ENCODE data around the gene POU2F2. TPM values are rescaled to one million over a fixed set of nuclear protein-coding genes. Genes with fewer than 3 reads are reported as not detected.

Gene POU2F2
- total and polyA plus RNA-seq, 2 donors (not counting 3 experiments of a cell fraction or from before 2014, with no cell fraction given): 4.0 to 4.1 TPM

- BruUV-seq (replicated peaks): no TSS peak
- no peak overlapping the region for H3K9ac ChIP-seq (replicated peaks; ENCODE audit: extremely low read depth, insufficient read depth, low read length)
- dilution Hi-C loops (cut with MboI; ENCODE audit: extremely low pct_ligation_motif_present, low sequenced_read_pairs): no loop called here
- no peak for FAIRE-seq
- TF ChIP-seq, protein P1, sequence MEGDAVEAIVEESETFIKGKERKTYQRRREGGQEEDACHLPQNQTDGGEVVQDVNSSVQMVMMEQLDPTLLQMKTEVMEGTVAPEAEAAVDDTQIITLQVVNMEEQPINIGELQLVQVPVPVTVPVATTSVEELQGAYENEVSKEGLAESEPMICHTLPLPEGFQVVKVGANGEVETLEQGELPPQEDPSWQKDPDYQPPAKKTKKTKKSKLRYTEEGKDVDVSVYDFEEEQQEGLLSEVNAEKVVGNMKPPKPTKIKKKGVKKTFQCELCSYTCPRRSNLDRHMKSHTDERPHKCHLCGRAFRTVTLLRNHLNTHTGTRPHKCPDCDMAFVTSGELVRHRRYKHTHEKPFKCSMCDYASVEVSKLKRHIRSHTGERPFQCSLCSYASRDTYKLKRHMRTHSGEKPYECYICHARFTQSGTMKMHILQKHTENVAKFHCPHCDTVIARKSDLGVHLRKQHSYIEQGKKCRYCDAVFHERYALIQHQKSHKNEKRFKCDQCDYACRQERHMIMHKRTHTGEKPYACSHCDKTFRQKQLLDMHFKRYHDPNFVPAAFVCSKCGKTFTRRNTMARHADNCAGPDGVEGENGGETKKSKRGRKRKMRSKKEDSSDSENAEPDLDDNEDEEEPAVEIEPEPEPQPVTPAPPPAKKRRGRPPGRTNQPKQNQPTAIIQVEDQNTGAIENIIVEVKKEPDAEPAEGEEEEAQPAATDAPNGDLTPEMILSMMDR (IDR thresholded peaks at IDR 0.05; ENCODE audit: extremely low read depth in 1 of 2, insufficient read depth in 1 of 2, low read depth in 1 of 2, low read length in 2 of 2): no peak
- TF ChIP-seq POLR2AphosphoS5 (IDR thresholded peaks at IDR 0.05; ENCODE audit: insufficient read depth, low read depth, low read length) (no peak), MYC (IDR thresholded peaks at IDR 0.05; ENCODE audit: low read depth, low read length) (no peak), GATA2 (IDR thresholded peaks at IDR 0.05; ENCODE audit: insufficient read depth, insufficient read length, low read depth, low read length) (no peak), EZH2 (IDR thresholded peaks at IDR 0.05; ENCODE audit: borderline replicate concordance, low read depth, low read length, severe bottlenecking) (no peak), JUN (IDR thresholded peaks at IDR 0.05; ENCODE audit: borderline replicate concordance, insufficient read depth, insufficient read length, low read depth) (no peak), FOS (IDR thresholded peaks at IDR 0.05; ENCODE audit: borderline replicate concordance, insufficient read depth, low read length) (no peak), POLR2A (IDR thresholded peaks at IDR 0.05; ENCODE audit: low read depth, low read length) (no peak)
- TF ChIP-seq, protein P2, sequence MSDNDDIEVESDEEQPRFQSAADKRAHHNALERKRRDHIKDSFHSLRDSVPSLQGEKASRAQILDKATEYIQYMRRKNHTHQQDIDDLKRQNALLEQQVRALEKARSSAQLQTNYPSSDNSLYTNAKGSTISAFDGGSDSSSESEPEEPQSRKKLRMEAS (IDR thresholded peaks at IDR 0.05; ENCODE audit: insufficient read depth, insufficient read length): no peak
- CTCF ChIA-PET: interaction anchor here (0.9 to 1.7 kb wide), 2 partner anchors 12 to 14 kb away, joined by 3 to 8 read pairs; no protein-coding TSS in a partner anchor
- H2AFZ ChIP-seq (ENCODE audit: low read depth, low read length): no peak overlapping the region
- H3K9me3 ChIP-seq (replicated peaks; ENCODE audit: control insufficient read depth, insufficient read depth, low read length): no peaks in the 10 kb centered on the region
- H3K27me3 ChIP-seq (ENCODE audit: control insufficient read depth in 2 of 2, insufficient read depth in 2 of 2, low read length in 2 of 2): no peaks in the 10 kb centered on the region
- no peak overlapping the region for H3K4me2 ChIP-seq (ENCODE audit: insufficient read depth, low read length)
- POLR2A ChIA-PET: no interaction called here
- no peak overlapping the region for H3K27ac ChIP-seq (ENCODE audit: insufficient read depth, low read depth, low read length)
- no peaks in the 10 kb centered on the region for H3K36me3 ChIP-seq (ENCODE audit: control insufficient read depth in 2 of 2, extremely low read depth in 1 of 2, insufficient read depth in 2 of 2, low read length in 2 of 2)
- no peaks in the 10 kb centered on the region for H3K9me1 ChIP-seq (replicated peaks; ENCODE audit: control insufficient read depth, extremely low read depth, insufficient read depth, low read length)
- no peaks in the 10 kb centered on the region for H3K79me2 ChIP-seq (ENCODE audit: control insufficient read depth, insufficient read depth, low read length)
- H3K4me1 ChIP-seq (ENCODE audit: control insufficient read depth, extremely low read depth, insufficient read depth, low read length): no peaks in the 10 kb centered on the region
- DNase-seq (ENCODE audit: low read depth, low spot score): no peak
- intact Hi-C loops (cut with micrococcal nuclease): no loop called here
- H4K20me1 ChIP-seq (replicated peaks; ENCODE audit: control insufficient read depth, extremely low read depth, insufficient read depth, low read length): no peaks in the 10 kb centered on the region
- H3K4me3 ChIP-seq (replicated peaks in 1 of 3; ENCODE audit: insufficient read depth in 1 of 3, low read depth in 1 of 3, low read length in 3 of 3): no peak overlapping the region
These were observed 83.3 kb downstream of the POU2F2 start for GRCh38 chr19:42048992-42049391.
